BJ (cell line): ENCODE results near the gene SH3RF3. TPM values are rescaled to one million over a fixed set of nuclear protein-coding genes. Genes with fewer than 3 reads are reported as not detected.

Source experiments
- CTCF ChIA-PET: fragments of 350-600 bp; formaldehyde crosslinking; extraction: SDS; loops from one replicate; lab custom pipeline; 2021; ENCODE audit warnings: antibody characterized with exemption, inconsistent platforms; lab: Yijun Ruan, JAX
- POLR2A ChIA-PET: fragments of 300-600 bp; sonication (Branson Sonifier 250); formaldehyde crosslinking; extraction: SDS; loops from one replicate; lab custom pipeline; 2021; ENCODE audit warnings: antibody characterized with exemption; lab: Charles Lee
- DNase-seq: peaks from one replicate; pipeline ENCODE4 v3.0.0-alpha.2; 2011; ENCODE audit warnings: low read depth
- H3K27me3 ChIP-seq: 2 replicates; pipeline ENCODE4 v1.6.0; 2011; ENCODE audit warnings: low read length; ENCODE audit not compliant: control insufficient read depth, insufficient read depth
- H3K36me3 ChIP-seq: 2 replicates; pipeline ENCODE4 v1.5.1; 2011; ENCODE audit warnings: low read length; ENCODE audit not compliant: control insufficient read depth, insufficient read depth
- H3K4me3 ChIP-seq: 2 replicates; pipeline ENCODE4 v1.5.1; 2011; ENCODE audit warnings: low read depth, mild to moderate bottlenecking, control low read depth, low read length
- CTCF ChIP-seq: IDR thresholded peaks from 2 replicates; pipeline ENCODE4 v1.5.1; 2011; ENCODE audit warnings: low read depth, mild to moderate bottlenecking, control low read depth, inconsistent platforms, low read length, moderate library complexity; ENCODE audit not compliant: insufficient read depth
- polyA plus RNA-seq: library from polyadenylated mRNA; depleted of rRNA; stranded (reverse); fragments of >200 nt; gene quantifications from 2 replicates; pipeline ENCODE4 v1.2.3, GENCODE V29; 2011

Gene SH3RF3
- polyA plus RNA-seq, 1 experiment, result 3.6 TPM

DNA sequence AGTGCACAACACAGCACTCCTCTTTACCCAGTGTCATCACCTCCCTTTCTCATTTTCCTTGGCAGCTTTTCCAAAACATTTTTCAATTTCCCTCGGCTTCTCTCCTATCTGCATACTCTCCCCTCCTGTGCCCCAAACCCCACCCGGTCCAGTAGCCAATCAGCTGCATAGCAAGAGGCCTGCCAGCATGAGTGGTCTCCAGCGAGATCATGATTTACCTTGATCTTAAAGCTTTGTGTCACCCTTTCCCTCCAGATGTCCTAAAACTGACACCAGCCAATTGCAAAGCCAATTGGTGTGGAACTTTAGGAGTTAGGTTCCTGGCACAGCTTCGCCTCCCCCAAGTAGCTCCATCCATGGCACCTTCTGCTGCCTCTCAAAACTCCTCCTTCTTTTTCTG is 45.2 kb upstream of the SH3RF3 start:
- DNase-seq, result no peak
- CTCF ChIA-PET, result no interaction called here

DNA sequence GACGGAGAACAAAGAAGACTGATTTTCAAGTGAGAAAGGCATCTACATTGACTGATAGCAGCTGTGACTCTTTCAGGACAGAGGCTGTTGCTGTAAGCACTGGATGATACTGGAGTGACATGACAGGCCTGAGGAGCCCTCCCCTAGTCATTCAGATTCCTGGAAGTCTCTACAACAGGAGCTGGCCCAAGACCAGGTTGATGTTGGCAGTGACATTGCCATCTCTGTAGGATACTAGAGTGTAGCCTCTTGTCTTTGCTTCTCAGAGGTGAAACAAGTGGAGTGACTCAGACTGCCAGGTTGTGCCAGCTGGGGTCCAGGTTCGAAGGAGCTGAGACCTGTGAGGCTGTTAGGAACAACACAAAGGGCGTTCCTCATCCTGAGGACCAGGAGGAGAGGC is 44.7 kb upstream of the SH3RF3 start:
- TF ChIP-seq CTCF, result no peak
- ChIA-PET CTCF (no interaction called here), POLR2A (no interaction called here)
- DNase-seq, result no peak
- H3K4me3 ChIP-seq, result no peak overlapping the region
- peaks cover 10% of the 10 kb centered on the region for H3K27me3 ChIP-seq
- H3K36me3 ChIP-seq, result no peaks in the 10 kb centered on the region

More for the DNA sequence above, 45.2 kb upstream of the SH3RF3 start:
- no peak overlapping the region for H3K4me3 ChIP-seq
- H3K36me3 ChIP-seq, result no peaks in the 10 kb centered on the region
- POLR2A ChIA-PET, result no interaction called here
- peaks cover 10% of the 10 kb centered on the region for H3K27me3 ChIP-seq
- no peak for TF ChIP-seq CTCF

DNA sequence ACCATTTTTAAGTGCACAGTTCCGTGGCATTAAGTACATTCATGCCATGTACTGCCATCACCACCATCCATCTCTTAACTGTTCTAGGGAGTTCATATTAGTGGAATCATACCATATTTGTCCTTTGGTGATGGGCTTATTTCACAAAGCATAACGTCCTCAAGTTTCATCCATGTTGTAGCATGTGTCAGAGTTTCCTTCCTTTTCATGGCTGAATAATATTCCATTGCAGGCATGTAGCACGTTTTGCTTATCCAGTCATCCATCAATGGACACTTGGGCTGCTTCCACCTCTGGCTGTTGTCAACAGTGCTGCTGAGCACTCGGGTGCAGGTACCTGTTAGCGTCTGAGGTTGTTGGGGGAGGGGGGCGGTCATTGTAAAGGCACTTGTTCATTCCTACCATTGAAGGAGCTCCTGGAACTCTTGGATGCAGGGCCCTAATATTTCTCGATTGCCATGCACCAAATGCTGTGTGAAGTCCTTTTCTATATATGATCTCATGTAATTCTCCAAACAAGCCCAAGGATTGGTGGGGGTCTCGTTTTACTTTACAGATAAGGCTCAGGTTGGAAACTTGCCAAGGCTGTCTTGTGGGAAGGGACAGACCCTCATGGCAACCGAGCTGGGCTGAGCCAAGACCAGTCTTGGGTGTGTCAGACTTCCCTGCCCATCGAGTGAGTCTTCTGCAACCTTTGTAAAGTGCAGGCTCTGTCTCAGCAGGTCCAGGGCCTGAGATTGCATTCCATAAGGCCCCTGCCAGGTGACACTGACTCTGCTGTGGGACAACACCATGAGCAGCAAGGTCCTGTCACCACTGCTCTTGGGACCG is 42.9 kb upstream of the SH3RF3 start:
- H3K36me3 ChIP-seq, result no peaks in the 10 kb centered on the region
- ChIA-PET CTCF (no interaction called here), POLR2A (no interaction called here)
- no peak for DNase-seq
- peaks cover 8% of the 10 kb centered on the region for H3K27me3 ChIP-seq
- H3K4me3 ChIP-seq, result no peak overlapping the region
- no peak for TF ChIP-seq CTCF

GRCh38 chr2:109086743-109087020 is 42.3 kb upstream of the SH3RF3 start:
- ChIA-PET CTCF (interaction anchor here (1.6 kb wide), 1 partner anchor 12 kb away, joined by 3 read pairs; no protein-coding TSS in a partner anchor), POLR2A (no interaction called here)
- Histone ChIP-seq H3K4me3 (no peak overlapping the region), H3K36me3 (no peaks in the 10 kb centered on the region), H3K27me3 (peaks cover 5% of the 10 kb centered on the region)
- TF ChIP-seq CTCF, result no peak
- DNase-seq, result no peak

GRCh38 chr2:109087055-109087663 is 41.8 kb upstream of the SH3RF3 start:
- Histone ChIP-seq H3K36me3 (no peaks in the 10 kb centered on the region), H3K4me3 (no peak overlapping the region), H3K27me3 (peaks cover 2% of the 10 kb centered on the region; the same call in 1 of the 2 replicates)
- no peak for DNase-seq
- ChIA-PET CTCF (interaction anchor here (1.6 kb wide), 1 partner anchor 11 kb away, joined by 3 read pairs; no protein-coding TSS in a partner anchor), POLR2A (no interaction called here)
- no peak for TF ChIP-seq CTCF
